ENCODE results near the gene SLC18A3. TPM values are rescaled to one million over a fixed set of nuclear protein-coding genes. Genes with fewer than 3 reads are reported as not detected.
A peak's percentile ranks its signal among the peaks of the same experiment; 100 is the strongest.

The SLC18A3 gene
- total RNA-seq, 1 donor from 2014 or later = not detected

DNA sequence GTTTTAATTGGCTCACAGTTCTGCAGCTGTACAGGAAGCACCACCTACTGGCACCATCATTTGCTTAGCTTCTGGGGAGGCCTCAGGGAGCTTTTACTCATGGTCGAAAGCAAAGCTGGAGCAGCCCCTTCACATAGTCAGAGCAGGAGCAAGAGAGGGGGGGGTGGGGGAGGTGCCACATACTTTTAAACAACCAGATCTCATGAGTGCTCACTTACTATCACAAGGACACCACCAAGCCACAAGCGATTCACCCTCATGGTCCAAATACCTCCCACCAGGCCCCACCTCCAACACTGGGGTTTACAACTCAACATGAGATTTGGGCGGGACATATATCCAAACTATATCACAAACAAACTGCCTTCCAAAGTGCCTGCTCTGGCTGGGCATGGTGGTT lies 31.7 kb upstream of the SLC18A3 start:
- no peak for DNase-seq (ENCODE audit: low read depth)
- no peak for TF ChIP-seq CTCF (IDR thresholded peaks at IDR 0.05; ENCODE audit: insufficient read depth, low read length, poor library complexity, severe bottlenecking)
- Histone ChIP-seq H3K4me3 (ENCODE audit: low read depth, low read length) (no peak overlapping the region), H3K27me3 (ENCODE audit: control insufficient read depth, insufficient read depth, low read length) (no peaks in the 10 kb centered on the region), H3K36me3 (ENCODE audit: control insufficient read depth, insufficient read depth, low read length) (no peaks in the 10 kb centered on the region)

DNA sequence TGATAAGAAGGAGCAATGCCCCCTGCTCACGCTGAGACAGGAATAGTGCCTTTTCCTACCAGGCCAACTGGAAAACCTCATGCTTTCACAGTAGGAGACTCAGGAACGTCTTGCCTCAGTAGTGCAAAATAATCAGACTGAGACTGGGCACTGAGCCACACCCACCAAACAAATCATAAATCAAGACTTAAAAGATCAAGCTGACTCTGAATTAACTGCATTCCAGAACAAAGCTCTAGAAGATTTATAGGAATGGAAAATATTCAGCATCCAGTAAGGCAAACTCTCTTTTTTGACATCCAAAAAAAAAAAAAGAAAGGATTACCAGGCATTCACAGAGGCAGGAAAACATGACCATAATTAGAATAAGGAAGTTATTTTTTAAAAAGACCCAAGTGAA lies 30.5 kb upstream of the SLC18A3 start:
- no peak for DNase-seq (ENCODE audit: low read depth)
- H3K4me3 ChIP-seq (ENCODE audit: low read depth, low read length) = no peak overlapping the region
- no peaks in the 10 kb centered on the region for H3K36me3 ChIP-seq (ENCODE audit: control insufficient read depth, insufficient read depth, low read length)
- no peak for TF ChIP-seq CTCF (IDR thresholded peaks at IDR 0.05; ENCODE audit: insufficient read depth, low read length, poor library complexity, severe bottlenecking)
- H3K27me3 ChIP-seq (ENCODE audit: control insufficient read depth, insufficient read depth, low read length) = no peaks in the 10 kb centered on the region

DNA sequence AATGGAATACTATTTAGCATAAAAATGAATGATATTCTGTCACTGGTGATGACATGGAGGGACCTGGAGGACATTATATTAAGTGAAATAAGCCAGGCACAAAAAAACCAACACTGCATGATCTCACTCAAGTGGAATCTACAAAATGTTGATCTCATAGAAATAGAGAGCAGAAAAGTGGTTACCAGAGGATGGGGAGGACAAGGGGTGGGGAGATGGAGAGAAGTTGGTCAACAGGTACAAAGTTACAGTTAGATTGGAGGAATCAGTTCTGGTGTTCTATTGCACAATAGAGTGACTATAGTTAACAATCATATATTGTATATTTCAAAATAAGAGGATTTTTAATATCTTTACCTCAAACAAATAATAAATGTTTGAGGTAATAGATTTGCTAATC lies 24.7 kb upstream of the SLC18A3 start:
- Histone ChIP-seq H3K4me3 (ENCODE audit: low read depth, low read length) (no peak overlapping the region), H3K36me3 (ENCODE audit: control insufficient read depth, insufficient read depth, low read length) (no peaks in the 10 kb centered on the region), H3K27me3 (ENCODE audit: control insufficient read depth, insufficient read depth, low read length) (no peaks in the 10 kb centered on the region)
- TF ChIP-seq CTCF (IDR thresholded peaks at IDR 0.05; ENCODE audit: insufficient read depth, low read length, poor library complexity, severe bottlenecking) = no peak
- no peak for DNase-seq (ENCODE audit: low read depth)

DNA sequence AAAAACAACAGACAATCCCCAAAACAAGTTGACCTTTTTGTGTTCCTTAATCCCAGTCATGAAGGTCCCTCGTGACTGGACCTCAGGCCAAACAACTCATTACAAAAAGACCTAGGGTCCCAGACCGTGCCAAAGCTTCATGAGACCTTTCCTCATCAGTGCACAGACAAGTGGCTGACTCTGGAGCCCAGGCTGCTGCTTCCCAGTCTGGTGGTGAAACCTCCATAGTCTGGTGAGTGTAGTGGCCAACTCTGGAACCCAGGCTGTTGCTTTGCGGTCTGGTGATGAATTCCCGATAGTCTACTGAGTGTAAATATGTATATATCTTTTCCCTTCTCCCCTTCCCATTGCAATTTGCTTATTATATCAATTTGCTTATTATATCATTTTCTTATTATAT lies 22.1 kb upstream of the SLC18A3 start:
- TF ChIP-seq CTCF (IDR thresholded peaks at IDR 0.05; ENCODE audit: insufficient read depth, low read length, poor library complexity, severe bottlenecking) = no peak
- DNase-seq (ENCODE audit: low read depth) = no peak
- no peaks in the 10 kb centered on the region for H3K36me3 ChIP-seq (ENCODE audit: control insufficient read depth, insufficient read depth, low read length)
- no peak overlapping the region for H3K4me3 ChIP-seq (ENCODE audit: low read depth, low read length)
- no peaks in the 10 kb centered on the region for H3K27me3 ChIP-seq (ENCODE audit: control insufficient read depth, insufficient read depth, low read length)

GRCh38 chr10:49592726-49593563 lies 17.2 kb upstream of the SLC18A3 start:
- peak; percentile 97 for TF ChIP-seq CTCF (IDR thresholded peaks at IDR 0.05; ENCODE audit: insufficient read depth, low read length, poor library complexity, severe bottlenecking)
- H3K4me3 ChIP-seq (ENCODE audit: low read depth, low read length) = no peak overlapping the region
- H3K36me3 ChIP-seq (ENCODE audit: control insufficient read depth, insufficient read depth, low read length) = no peaks in the 10 kb centered on the region
- H3K27me3 ChIP-seq (ENCODE audit: control insufficient read depth, insufficient read depth, low read length) = peaks cover 5% of the 10 kb centered on the region
- DNase-seq (ENCODE audit: low read depth) = no peak

GRCh38 chr10:49593564-49593875 lies 16.6 kb upstream of the SLC18A3 start:
- no peak overlapping the region for H3K4me3 ChIP-seq (ENCODE audit: low read depth, low read length)
- no peak for DNase-seq (ENCODE audit: low read depth)
- no peak for TF ChIP-seq CTCF (IDR thresholded peaks at IDR 0.05; ENCODE audit: insufficient read depth, low read length, poor library complexity, severe bottlenecking)
- H3K27me3 ChIP-seq (ENCODE audit: control insufficient read depth, insufficient read depth, low read length) = peaks cover 5% of the 10 kb centered on the region
- no peaks in the 10 kb centered on the region for H3K36me3 ChIP-seq (ENCODE audit: control insufficient read depth, insufficient read depth, low read length)
